Suppressor macrophage treated with lipopolysaccharide for 1 hour (primary cell): ENCODE results near the gene MYLK4.

ENCODE experiments used
- DNase-seq, 3 donors: peaks; one replicate each; pipeline ENCODE4 v3.0.0-alpha.2; 2020 to 2022

The MYLK4 gene

GRCh38 chr6:2693231-2693630, 57.5 kb downstream of the MYLK4 start:
- no peak for DNase-seq

GRCh38 chr6:2688401-2689064, 62.2 kb downstream of the MYLK4 start:
- peak; percentile 83 to 93 (median 92) for DNase-seq

GRCh38 chr6:2687456-2687855, 63.3 kb downstream of the MYLK4 start:
- peak in 2 of 3 donors; percentile 19 to 31 for DNase-seq

GRCh38 chr6:2686515-2686914, 64.2 kb downstream of the MYLK4 start:
- DNase-seq: no peak

- DNase-seq: no peak
Measured at GRCh38 chr6:2684766-2685754, 65.7 kb downstream of the MYLK4 start.

- peak; percentile 48 to 66 (median 52) for DNase-seq
Measured at GRCh38 chr6:2684103-2684749, 66.5 kb downstream of the MYLK4 start.

GRCh38 chr6:2680264-2680922, 70.3 kb downstream of the MYLK4 start:
- DNase-seq: no peak

GRCh38 chr6:2677080-2677593, 73.6 kb downstream of the MYLK4 start:
- DNase-seq: no peak

- DNase-seq: no peak
Measured at GRCh38 chr6:2676048-2676447, 74.7 kb downstream of the MYLK4 start.

- DNase-seq: no peak
Measured at GRCh38 chr6:2674857-2675256, 75.9 kb downstream of the MYLK4 start.

- DNase-seq: no peak
Measured at GRCh38 chr6:2669067-2669700, 81.5 kb downstream of the MYLK4 start.

- DNase-seq: no peak
Measured at GRCh38 chr6:2667617-2668016, 83.1 kb downstream of the MYLK4 start.

GRCh38 chr6:2666906-2667575, 83.7 kb downstream of the MYLK4 start:
- no peak for DNase-seq

GRCh38 chr6:2665146-2666070, 85.3 kb downstream of the MYLK4 start:
- DNase-seq: no peak

- peak; percentile 56 to 78 (median 68) for DNase-seq
Measured at GRCh38 chr6:2663123-2663522, 87.6 kb downstream of the MYLK4 start.

- DNase-seq: no peak
Measured at GRCh38 chr6:2661651-2662050, 89.1 kb downstream of the MYLK4 start.

GRCh38 chr6:2659882-2660281, 90.8 kb downstream of the MYLK4 start:
- peak in 1 of 3 donors; percentile 30 for DNase-seq

- DNase-seq: no peak
Measured at GRCh38 chr6:2659381-2659780, 91.3 kb downstream of the MYLK4 start.

- DNase-seq: peak; percentile 90 to 97 (median 93)
Measured at GRCh38 chr6:2658788-2659187, 91.9 kb downstream of the MYLK4 start.

- peak in 2 of 3 donors; percentile 17 to 18 for DNase-seq
Measured at GRCh38 chr6:2656460-2657079, 94.2 kb downstream of the MYLK4 start.
